ENCODE measurements around the gene SLC8A1.

GRCh38 chr2:40456926-40457325 is 5.0 kb upstream of the SLC8A1 start:
- TF ChIP-seq CTCF (IDR thresholded peaks at IDR 0.05) (no peak), EZH2 (IDR thresholded peaks at IDR 0.05; ENCODE audit: borderline replicate concordance, insufficient read depth, low read depth, low read length, poor library complexity, severe bottlenecking) (no peak)

All from B cell (primary cell).